HCT116 (cell line): ENCODE measurements around the gene ZC3H8. TPM values are rescaled to one million over a fixed set of nuclear protein-coding genes. Genes with fewer than 3 reads are reported as not detected.

ENCODE experiments used
- ATAC-seq: fragments of 200-7000 bp; cut with Tn5 transposase; 2 replicates; pipeline ENCODE4 v1.9.1; 2020; ENCODE audit warnings: mild to moderate bottlenecking, moderate library complexity
- BruUV-seq: library from RNA; stranded (reverse); fragments of 400-500 nt; replicated peaks from 2 replicates; lab custom pipeline; 2021; lab: Mats Ljungman, UMichigan
- CTCF ChIA-PET: fragments of 300-600 bp; sonication (Branson Sonifier 250); formaldehyde crosslinking; loops from one replicate; lab custom pipeline; 2021; ENCODE audit warnings: antibody characterized with exemption; lab: Charles Lee
- POLR2A ChIA-PET: fragments of 300-600, 350-600 bp; sonication (Branson Sonifier 250); formaldehyde crosslinking; loops from one replicate; lab custom pipeline; 2021; ENCODE audit warnings: antibody characterized with exemption; lab: Charles Lee
- RAD21 ChIA-PET, 2 experiments: fragments of 300-600 bp; sonication (Branson Sonifier 250); formaldehyde crosslinking; loops; one replicate each; lab custom pipeline; 2023; ENCODE audit warnings: low total read pairs in 2 of 2; ENCODE audit not compliant: uncharacterized antibody in 2 of 2, unreplicated experiment in 2 of 2, low non-redundant PET in 1 of 2; lab: Charles Lee
- DNase-seq: peaks from one replicate; pipeline ENCODE4 v3.0.0-alpha.2; 2010; ENCODE audit warnings: low read depth, low spot score
- H2AFZ ChIP-seq: fragments of 200-600 bp; shearing (Covaris generic), sonication (generic); 2 replicates; pipeline ENCODE4 v1.6.1; 2017; ENCODE audit warnings: low read depth, mixed run types, mixed read lengths, antibody characterized with exemption, low read length; ENCODE audit not compliant: poor library complexity, severe bottlenecking
- H3K27ac ChIP-seq: 2 replicates; pipeline ENCODE4 v1.5.1; 2012; ENCODE audit warnings: low read depth, low read length
- H3K27me3 ChIP-seq: fragments of 200-600 bp; sonication (generic); 2 replicates; pipeline ENCODE4 v1.6.1; 2016; ENCODE audit warnings: mixed run types, low read length, mixed read lengths; ENCODE audit not compliant: insufficient read depth
- H3K36me3 ChIP-seq, 2 experiments: fragments of 200-500 bp in 1 of 2; fragments of 200-600 bp in 1 of 2; sonication (Bioruptor generic) in 1 of 2; sonication (generic) in 1 of 2; 2 replicates each; pipeline versions ENCODE4 v1.5.1 to v1.6.1; 2014 to 2016; ENCODE audit warnings: low read length in 2 of 2, inconsistent platforms in 1 of 2, mixed read lengths in 1 of 2, mixed run types in 1 of 2; ENCODE audit not compliant: insufficient read depth in 2 of 2, control insufficient read depth in 1 of 2
- H3K4me1 ChIP-seq, 2 experiments: fragments of 200-600 bp in 1 of 2; sonication (generic) in 1 of 2; 2 replicates each; pipeline versions ENCODE4 v1.5.1 to v1.6.1; 2012 to 2017; ENCODE audit warnings: low read length in 2 of 2, inconsistent platforms in 1 of 2, mild to moderate bottlenecking in 1 of 2, mixed read lengths in 1 of 2, mixed run types in 1 of 2, moderate library complexity in 1 of 2; ENCODE audit not compliant: insufficient read depth in 2 of 2, control insufficient read depth in 1 of 2
- H3K4me2 ChIP-seq: fragments of 200-600 bp; sonication (generic); 2 replicates; pipeline ENCODE4 v1.6.1; 2017; ENCODE audit warnings: mixed run types, low read length, mixed read lengths
- H3K4me3 ChIP-seq, 2 experiments: fragments of 200-600 bp in 1 of 2; sonication (generic) in 1 of 2; replicated peaks in 1 of 2; 2 replicates each; pipeline ENCODE4 v1.5.1; 2011 to 2016; ENCODE audit warnings: low read length in 2 of 2, control low read depth in 1 of 2, low read depth in 1 of 2, mild to moderate bottlenecking in 1 of 2, mixed read lengths in 1 of 2, mixed run types in 1 of 2
- H3K79me2 ChIP-seq: fragments of 200-600 bp; sonication (generic); 2 replicates; pipeline ENCODE4 v1.6.1; 2017; ENCODE audit warnings: mild to moderate bottlenecking, mixed run types, low read length, moderate library complexity, mixed read lengths; ENCODE audit not compliant: insufficient read depth
- H3K9ac ChIP-seq: fragments of 200-600 bp; sonication (generic); 2 replicates; pipeline ENCODE4 v1.6.1; 2016; ENCODE audit warnings: low read length, mixed read lengths
- H3K9me2 ChIP-seq: fragments of 200-600 bp; sonication (generic), shearing (Covaris generic); 2 replicates; pipeline ENCODE4 v1.6.1; 2017; ENCODE audit warnings: mixed run types, mild to moderate bottlenecking, moderate library complexity; ENCODE audit not compliant: insufficient read depth
- H3K9me3 ChIP-seq, 2 experiments: fragments of 200-500 bp in 1 of 2; fragments of 200-600 bp in 1 of 2; sonication (Bioruptor generic) in 1 of 2; sonication (generic) in 1 of 2; 2 replicates each; pipeline ENCODE4 v1.6.1; 2014 to 2017; ENCODE audit warnings: low read length in 2 of 2, mixed read lengths in 2 of 2, inconsistent platforms in 1 of 2, low read depth in 1 of 2, mild to moderate bottlenecking in 1 of 2, mixed run types in 1 of 2, moderate library complexity in 1 of 2; ENCODE audit not compliant: control insufficient read depth in 1 of 2, insufficient read depth in 1 of 2
- H4K20me1 ChIP-seq: fragments of 200-600 bp; sonication (generic), shearing (Covaris generic); 2 replicates; pipeline ENCODE4 v1.6.1; 2017; ENCODE audit warnings: mixed run types, mild to moderate bottlenecking, moderate library complexity; ENCODE audit not compliant: insufficient read depth
- CBX3 ChIP-seq: IDR thresholded peaks from 2 replicates; pipeline ENCODE4 v1.6.1; 2012; ENCODE audit warnings: low read depth
- EZH2 ChIP-seq: fragments of 200-600 bp; sonication (generic); IDR thresholded peaks from 2 replicates; pipeline ENCODE4 v1.6.1; 2017; ENCODE audit warnings: antibody characterized with exemption, mixed run types
- JUND ChIP-seq: IDR thresholded peaks from 2 replicates; pipeline ENCODE4 v1.6.1; 2012
- RAD21 ChIP-seq: IDR thresholded peaks from 2 replicates; pipeline ENCODE4 v1.6.1; 2012; ENCODE audit warnings: low read depth, mild to moderate bottlenecking
- REST ChIP-seq: IDR thresholded peaks from 2 replicates; pipeline ENCODE4 v1.6.1; 2012; ENCODE audit warnings: low read depth
- SRF ChIP-seq: IDR thresholded peaks from 2 replicates; pipeline ENCODE4 v1.6.1; 2012; ENCODE audit warnings: low read depth
- ZBTB33 ChIP-seq: IDR thresholded peaks from 2 replicates; pipeline ENCODE4 v1.6.1; 2011; ENCODE audit warnings: mild to moderate bottlenecking, low read length, moderate library complexity; ENCODE audit not compliant: insufficient replicate concordance; ENCODE audit errors: extremely low read depth
- ZFX ChIP-seq: fragments of 450-650 bp; IDR thresholded peaks from 2 replicates; pipeline ENCODE4 v1.6.1; 2017
- intact Hi-C: fragments of 100-400 bp; cut with micrococcal nuclease; formaldehyde crosslinking; loops from 2 replicates; pipeline ENCODE4 v1.10.0; 2022
- total RNA-seq: library from RNA; stranded (reverse); gene quantifications from one replicate; pipeline ENCODE4 v1.2.1, GENCODE V29; 2021; ENCODE audit not compliant: unreplicated experiment

The ZC3H8 gene
- total RNA-seq, 1 experiment from 2014 or later: 13.4 TPM

GRCh38 chr2:112259509-112260294 lies 4.9 kb upstream of the ZC3H8 start (continued):
- TF ChIP-seq REST: no peak
- TF ChIP-seq, all 23 proteins: peak for 5

GRCh38 chr2:112257575-112257974 lies 2.7 kb upstream of the ZC3H8 start:
- no peak overlapping the region for H2AFZ ChIP-seq
- peaks cover 0 to 21% of the 10 kb centered on the region in 2 experiments; a peak in 2 of 4 replicates for H3K4me1 ChIP-seq
- ATAC-seq (no peak), DNase-seq (no peak)
- H3K27ac ChIP-seq: no peak overlapping the region
- H3K4me2 ChIP-seq: no peak overlapping the region
- CTCF ChIA-PET: no interaction called here
- no TSS peak for BruUV-seq
- H3K9ac ChIP-seq: no peak overlapping the region
- H3K9me3 ChIP-seq: no peaks in the 10 kb centered on the region
- H3K4me3 ChIP-seq: no peak overlapping the region
- no peaks in the 10 kb centered on the region for H3K9me2 ChIP-seq
- no peaks in the 10 kb centered on the region for H3K27me3 ChIP-seq
- H3K36me3 ChIP-seq: no peaks in the 10 kb centered on the region
- no peak for TF ChIP-seq SRF
- TF ChIP-seq RAD21: no peak
- TF ChIP-seq CBX3: no peak
- TF ChIP-seq ZBTB33: no peak
- TF ChIP-seq EZH2: no peak
- TF ChIP-seq ZFX: no peak
- TF ChIP-seq JUND: no peak
- TF ChIP-seq, all 23 proteins: peak for 0
- intact Hi-C loops: loop anchor here (5.0 kb wide), 3 partner anchors 175 to 325 kb away; partner anchors contain the start of genes CHCHD5, RGPD8 and TTL
- POLR2A ChIA-PET: no interaction called here
- RAD21 ChIA-PET: no interaction called here
- peaks cover 14% of the 10 kb centered on the region for H3K79me2 ChIP-seq
- H4K20me1 ChIP-seq: no peaks in the 10 kb centered on the region
